Breast epithelium (tissue), 4 donors: ENCODE measurements around the gene DCK. TPM values are rescaled to one million over a fixed set of nuclear protein-coding genes. Genes with fewer than 3 reads are reported as not detected.
A peak's percentile ranks its signal among the peaks of the same experiment; 100 is the strongest.

Experiments used
- DNase-seq, 2 donors: peaks; one replicate each; pipeline ENCODE4 v3.0.0-alpha.2; 2019; ENCODE audit warnings: low spot score in 2 of 2
- H3K27ac ChIP-seq, 2 donors: fragments of 200-600 bp; sonication (generic) in 1 of 2; one replicate each; pipeline ENCODE4 v1.5.1; 2016 to 2019; ENCODE audit warnings: mild to moderate bottlenecking in 1 of 2
- H3K27me3 ChIP-seq, 2 donors: fragments of 200-600 bp; sonication (generic) in 1 of 2; one replicate each; pipeline versions ENCODE4 v1.5.1 to v1.6.0; 2017 to 2019; ENCODE audit warnings: control low read depth in 1 of 2, mild to moderate bottlenecking in 1 of 2
- H3K36me3 ChIP-seq: fragments of 200-600 bp; one replicate; pipeline ENCODE4 v1.5.1; 2019
- H3K4me1 ChIP-seq, 2 donors: fragments of 200-600 bp; sonication (generic); one replicate each; pipeline ENCODE4 v1.5.1; 2016 to 2019; ENCODE audit warnings: control low read depth in 1 of 2
- H3K4me3 ChIP-seq, 3 donors: fragments of 200-600 bp; sonication (generic); 1 replicate in 2 of 3; 2 replicates in 1 of 3; pipeline ENCODE4 v1.5.1; 2016 to 2019; ENCODE audit warnings: mild to moderate bottlenecking in 3 of 3, moderate library complexity in 2 of 3
- H3K9me3 ChIP-seq, 2 donors: fragments of 200-600 bp; sonication (generic) in 1 of 2; one replicate each; pipeline ENCODE4 v1.5.1; 2016 to 2019; ENCODE audit warnings: control low read depth in 1 of 2
- POLR2A ChIP-seq: fragments of 450-650 bp; IDR thresholded peaks from one replicate; pipeline ENCODE4 v1.6.1; 2016; ENCODE audit warnings: antibody characterized with exemption, mild to moderate bottlenecking, moderate library complexity
- POLR2AphosphoS5 ChIP-seq, 3 donors: sonication (generic); formaldehyde crosslinking; IDR thresholded peaks; one replicate each; pipeline ENCODE4 v1.6.1; 2017; ENCODE audit warnings: antibody characterized with exemption in 3 of 3
- intact Hi-C: fragments of 100-400 bp; cut with DNase I; formaldehyde crosslinking; loops from one replicate; pipeline ENCODE4 v1.15.1; 2023; ENCODE audit warnings: low total_unique reads
- total RNA-seq, 3 donors: library from RNA; depleted of rRNA; stranded (reverse); fragments of >200 nt; gene quantifications; one replicate each; pipeline ENCODE4 v1.1.0, GENCODE V29; 2016
- TF ChIP-seq, protein P1 (sequence below), 3 donors: fragments of 450-650 bp; IDR thresholded peaks; one replicate each; pipeline ENCODE4 v1.5.1; 2016 to 2017; ENCODE audit warnings: antibody characterized with exemption in 3 of 3, mild to moderate bottlenecking in 3 of 3, moderate library complexity in 3 of 3

DCK gene
- total RNA-seq, 3 donors from 2014 or later: 11.8 to 23.0 (median 17.4) TPM

DNA sequence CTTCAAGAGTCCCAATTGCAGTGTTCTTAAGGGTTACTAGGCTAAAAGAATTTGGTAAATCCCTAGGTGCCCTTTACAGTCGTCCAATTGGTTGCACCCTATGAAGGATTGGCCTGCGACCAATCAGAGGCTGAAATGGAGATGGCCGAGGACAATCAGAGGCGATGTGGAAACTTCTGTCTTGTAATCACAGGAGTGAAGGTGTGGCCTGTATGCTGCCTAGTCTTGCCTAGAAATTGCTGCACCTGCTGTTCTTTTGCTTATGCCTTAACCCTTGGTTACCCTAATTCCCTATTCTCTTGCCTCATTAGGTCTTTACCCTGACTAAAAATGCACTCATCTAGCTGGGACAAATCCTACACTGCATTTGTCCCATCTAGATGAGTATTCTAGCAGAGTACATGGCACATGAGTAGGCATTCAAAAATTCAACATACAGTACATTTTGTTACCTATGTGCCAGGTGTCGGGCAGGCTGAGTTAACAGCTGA, 1.0 kb upstream of the DCK start:
- TF ChIP-seq POLR2AphosphoS5 (IDR thresholded peaks at IDR 0.05) (no peak), POLR2A (no peak)
- TF ChIP-seq, protein P1, sequence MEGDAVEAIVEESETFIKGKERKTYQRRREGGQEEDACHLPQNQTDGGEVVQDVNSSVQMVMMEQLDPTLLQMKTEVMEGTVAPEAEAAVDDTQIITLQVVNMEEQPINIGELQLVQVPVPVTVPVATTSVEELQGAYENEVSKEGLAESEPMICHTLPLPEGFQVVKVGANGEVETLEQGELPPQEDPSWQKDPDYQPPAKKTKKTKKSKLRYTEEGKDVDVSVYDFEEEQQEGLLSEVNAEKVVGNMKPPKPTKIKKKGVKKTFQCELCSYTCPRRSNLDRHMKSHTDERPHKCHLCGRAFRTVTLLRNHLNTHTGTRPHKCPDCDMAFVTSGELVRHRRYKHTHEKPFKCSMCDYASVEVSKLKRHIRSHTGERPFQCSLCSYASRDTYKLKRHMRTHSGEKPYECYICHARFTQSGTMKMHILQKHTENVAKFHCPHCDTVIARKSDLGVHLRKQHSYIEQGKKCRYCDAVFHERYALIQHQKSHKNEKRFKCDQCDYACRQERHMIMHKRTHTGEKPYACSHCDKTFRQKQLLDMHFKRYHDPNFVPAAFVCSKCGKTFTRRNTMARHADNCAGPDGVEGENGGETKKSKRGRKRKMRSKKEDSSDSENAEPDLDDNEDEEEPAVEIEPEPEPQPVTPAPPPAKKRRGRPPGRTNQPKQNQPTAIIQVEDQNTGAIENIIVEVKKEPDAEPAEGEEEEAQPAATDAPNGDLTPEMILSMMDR (IDR thresholded peaks at IDR 0.05): no peak
- Histone ChIP-seq H3K27me3 (no peaks in the 10 kb centered on the region), H3K27ac (peak overlapping the region; percentile 96), H3K4me3 (peak overlapping the region; percentile 58 to 88 (median 79)), H3K36me3 (no peaks in the 10 kb centered on the region), H3K9me3 (no peaks in the 10 kb centered on the region), H3K4me1 (no peaks in the 10 kb centered on the region)
- no peak for DNase-seq
- intact Hi-C loops: no loop called here

DNA sequence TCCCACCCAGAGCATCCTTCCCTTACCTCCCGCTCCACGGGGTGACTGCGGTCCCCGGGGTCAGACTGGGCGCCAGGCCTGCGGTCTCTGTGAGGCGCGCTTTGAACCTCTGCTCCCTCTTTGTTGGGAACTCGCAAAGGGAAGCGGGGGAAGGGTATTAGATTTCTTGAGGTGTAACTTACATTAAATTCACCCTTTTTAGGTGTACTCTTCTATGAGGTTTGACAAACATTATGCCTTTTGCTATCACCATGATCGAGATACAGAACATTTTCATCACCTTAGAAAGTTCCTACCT, 569 bp downstream of the DCK start:
- DNase-seq: no peak
- no peaks in the 10 kb centered on the region for H3K36me3 ChIP-seq
- no peaks in the 10 kb centered on the region for H3K4me1 ChIP-seq
- H3K27me3 ChIP-seq: no peaks in the 10 kb centered on the region
- H3K9me3 ChIP-seq: no peaks in the 10 kb centered on the region
- peak overlapping the region; percentile 96 for H3K27ac ChIP-seq
- TF ChIP-seq, protein P1 (IDR thresholded peaks at IDR 0.05): no peak
- TF ChIP-seq POLR2A (no peak), POLR2AphosphoS5 (IDR thresholded peaks at IDR 0.05) (no peak)
- peak overlapping the region; percentile 58 to 88 (median 79) for H3K4me3 ChIP-seq
- intact Hi-C loops: no loop called here

DNA sequence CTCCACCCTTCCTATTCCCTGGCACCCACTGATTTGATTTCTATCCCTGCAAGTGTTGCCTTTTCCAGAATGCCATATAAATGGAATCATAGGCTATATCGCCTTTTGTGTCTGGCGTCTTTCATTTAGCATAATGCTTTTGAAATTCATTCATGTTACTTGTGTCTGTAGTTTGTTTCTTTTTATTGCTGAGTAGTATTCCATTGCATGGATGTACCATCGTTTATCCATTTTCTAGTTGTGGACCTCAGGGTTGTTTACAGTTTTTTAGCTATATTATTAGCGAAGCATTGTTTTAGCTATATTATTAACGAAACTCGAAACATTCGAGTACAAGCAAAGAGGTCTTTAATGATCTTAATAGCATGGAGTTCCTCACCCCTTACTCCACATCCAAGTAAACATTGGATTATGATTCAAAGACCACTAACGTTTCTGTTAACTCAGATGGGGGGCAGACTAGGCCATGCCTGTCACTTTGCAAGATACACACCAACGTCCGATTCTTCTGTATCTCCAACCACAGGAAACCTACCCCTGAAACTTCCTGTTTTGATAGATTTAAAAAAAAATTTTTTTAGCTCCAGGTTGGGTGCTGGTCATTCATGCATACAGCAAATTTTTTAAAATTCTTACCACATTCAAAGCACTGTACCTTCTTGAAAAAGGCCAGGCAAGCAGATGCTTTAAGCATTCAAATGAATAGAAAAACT, 1.1 kb downstream of the DCK start:
- TF ChIP-seq POLR2A (no peak), POLR2AphosphoS5 (IDR thresholded peaks at IDR 0.05) (no peak)
- TF ChIP-seq, protein P1 (IDR thresholded peaks at IDR 0.05): no peak
- no peaks in the 10 kb centered on the region for H3K4me1 ChIP-seq
- no peaks in the 10 kb centered on the region for H3K36me3 ChIP-seq
- H3K9me3 ChIP-seq: no peaks in the 10 kb centered on the region
- peak overlapping the region; percentile 58 to 88 (median 79) for H3K4me3 ChIP-seq
- DNase-seq: no peak
- H3K27ac ChIP-seq: peak overlapping the region in 1 of 2 donors; percentile 96
- no peaks in the 10 kb centered on the region for H3K27me3 ChIP-seq
- intact Hi-C loops: no loop called here

DNA sequence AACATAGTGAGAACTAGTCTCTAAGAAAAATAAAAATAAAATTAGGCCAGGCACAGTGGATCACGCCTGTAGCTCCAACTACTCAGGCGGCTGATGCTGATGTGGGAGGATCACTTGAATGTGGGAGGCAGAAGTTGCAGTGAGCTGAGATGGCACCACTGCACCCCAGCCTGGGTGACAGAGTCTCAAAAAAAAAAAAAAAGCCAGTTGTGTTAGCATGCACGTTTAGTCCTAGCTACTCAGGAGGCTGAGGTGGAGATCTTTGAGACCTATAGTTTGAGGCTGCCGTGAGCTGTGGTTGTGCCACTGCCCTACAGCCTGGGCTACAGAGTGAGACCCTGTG, 2.5 kb downstream of the DCK start:
- intact Hi-C loops: no loop called here
- no peak for DNase-seq
- no peaks in the 10 kb centered on the region for H3K27me3 ChIP-seq
- no peaks in the 10 kb centered on the region for H3K36me3 ChIP-seq
- no peaks in the 10 kb centered on the region for H3K4me1 ChIP-seq
- H3K9me3 ChIP-seq: no peaks in the 10 kb centered on the region
- no peak overlapping the region for H3K4me3 ChIP-seq
- TF ChIP-seq, protein P1 (IDR thresholded peaks at IDR 0.05): no peak
- TF ChIP-seq POLR2AphosphoS5 (IDR thresholded peaks at IDR 0.05) (no peak), POLR2A (no peak)
- H3K27ac ChIP-seq: no peak overlapping the region

DNA sequence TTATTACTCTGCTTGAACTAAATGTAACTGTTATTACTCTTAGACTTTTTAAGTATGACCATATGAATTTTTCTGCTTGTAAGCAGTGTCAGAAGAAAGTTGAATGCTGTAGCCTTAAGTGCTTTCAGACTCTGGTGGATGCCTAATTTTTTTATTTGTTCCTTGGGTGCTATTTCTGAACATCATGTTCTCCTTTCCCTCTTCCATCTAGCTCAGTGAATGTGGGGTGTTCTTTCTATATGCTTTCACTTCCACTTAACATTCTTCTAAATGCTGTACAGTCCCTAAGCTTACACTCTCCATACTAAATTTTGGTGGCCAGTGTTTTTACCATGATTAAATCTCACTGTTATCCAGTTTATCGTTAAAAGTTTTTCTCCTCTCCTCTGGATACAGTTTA, 3.6 kb downstream of the DCK start:
- Histone ChIP-seq H3K27ac (no peak overlapping the region), H3K4me3 (no peak overlapping the region), H3K4me1 (no peaks in the 10 kb centered on the region), H3K36me3 (no peaks in the 10 kb centered on the region), H3K27me3 (no peaks in the 10 kb centered on the region), H3K9me3 (no peaks in the 10 kb centered on the region)
- DNase-seq: no peak
- intact Hi-C loops: no loop called here
- TF ChIP-seq POLR2AphosphoS5 (IDR thresholded peaks at IDR 0.05): no peak
- TF ChIP-seq, protein P1 (IDR thresholded peaks at IDR 0.05): no peak
- no peak for TF ChIP-seq POLR2A
